Stimulated activated CD4-positive, alpha-beta T cell treated with anti-CD3 and anti-CD28 coated beads, Interleukin-1b, Interleukin-23, amount 100 ng/mL, for 1 hour (primary cell): ENCODE results near the gene AADACL3.

Experiments used
- DNase-seq, 2 donors: peaks; one replicate each; pipeline ENCODE4 v3.0.0-alpha.2; 2020; ENCODE audit warnings: low read depth in 2 of 2

AADACL3 gene

GRCh38 chr1:12769031-12769430 lies 53.1 kb downstream of the AADACL3 start:
- DNase-seq = no peak

DNA sequence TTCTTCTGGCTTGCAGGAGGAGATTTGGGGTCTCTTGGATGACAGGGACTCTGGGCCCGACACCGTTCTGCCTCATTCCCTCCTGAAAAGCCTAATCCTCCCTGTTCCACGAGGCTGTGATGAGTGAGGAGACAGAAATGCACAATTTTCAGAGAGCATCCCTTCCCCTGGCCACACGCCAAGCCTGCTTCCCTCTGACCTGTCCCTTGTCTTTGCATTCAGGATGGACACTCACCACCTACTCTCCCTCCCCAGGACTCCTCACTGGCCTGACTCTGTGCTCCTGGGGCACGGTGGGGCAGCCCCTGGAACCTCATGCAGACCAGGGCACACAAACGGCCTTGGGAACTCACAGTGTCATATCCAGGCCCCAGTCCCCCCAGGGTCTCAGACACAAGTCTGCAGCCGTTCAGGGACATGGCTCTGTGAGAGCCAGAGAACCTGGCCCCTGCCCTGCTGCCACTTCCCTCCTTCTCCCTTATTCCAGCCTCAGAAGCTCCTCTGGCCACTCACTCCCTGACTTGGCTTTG lies 54.1 kb downstream of the AADACL3 start:
- DNase-seq = no peak

DNA sequence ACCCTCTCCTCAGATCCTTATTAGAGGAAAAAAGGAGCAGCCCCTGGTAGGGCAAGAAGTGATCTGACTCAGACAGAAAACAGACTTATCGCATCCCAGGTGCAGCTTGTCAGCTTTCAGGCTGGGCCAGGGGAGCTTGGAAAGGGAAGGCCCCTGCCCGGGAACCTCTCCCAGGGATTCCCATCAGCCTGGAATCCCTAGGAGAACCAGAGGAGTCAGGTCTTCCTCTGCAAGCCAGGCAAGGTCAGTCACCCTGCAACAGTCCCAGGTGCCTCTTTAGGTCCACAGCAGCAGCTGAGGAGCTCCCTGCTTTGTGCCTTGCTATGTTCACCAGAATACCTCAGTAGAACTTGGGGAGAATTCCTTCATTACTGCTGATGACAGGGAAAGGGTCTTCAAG lies 54.7 kb downstream of the AADACL3 start:
- no peak for DNase-seq

- DNase-seq = no peak
Measured at GRCh38 chr1:12771186-12771585, 55.3 kb downstream of the AADACL3 start.

DNA sequence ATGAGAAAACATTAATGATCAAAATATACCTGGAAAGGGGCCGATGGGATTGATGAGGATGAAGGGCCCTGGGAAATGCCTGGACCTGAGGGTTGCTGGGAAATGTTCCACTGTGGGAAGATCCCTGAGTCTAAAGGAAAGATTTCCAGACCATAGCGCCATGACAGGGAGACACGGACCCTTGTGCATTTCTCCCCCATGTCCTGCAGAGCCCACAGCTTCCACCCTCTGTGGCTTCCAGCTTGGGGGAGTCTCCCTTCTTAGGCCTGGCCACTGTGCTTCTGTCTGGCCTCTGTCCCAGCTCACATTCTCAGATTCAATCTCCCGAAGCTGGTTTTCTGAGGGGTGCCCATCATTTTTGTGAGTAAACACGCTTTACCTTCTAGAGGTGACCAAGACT lies 56.6 kb downstream of the AADACL3 start:
- DNase-seq = no peak

GRCh38 chr1:12773438-12773837 lies 57.5 kb downstream of the AADACL3 start, which contains the start of gene PRAMEF12:
Gene PRAMEF12, plus strand, starts transcription at chr1:12773738. Its CDS starts 1,130 bp downstream, at chr1:12774868.
- no peak for DNase-seq

DNA sequence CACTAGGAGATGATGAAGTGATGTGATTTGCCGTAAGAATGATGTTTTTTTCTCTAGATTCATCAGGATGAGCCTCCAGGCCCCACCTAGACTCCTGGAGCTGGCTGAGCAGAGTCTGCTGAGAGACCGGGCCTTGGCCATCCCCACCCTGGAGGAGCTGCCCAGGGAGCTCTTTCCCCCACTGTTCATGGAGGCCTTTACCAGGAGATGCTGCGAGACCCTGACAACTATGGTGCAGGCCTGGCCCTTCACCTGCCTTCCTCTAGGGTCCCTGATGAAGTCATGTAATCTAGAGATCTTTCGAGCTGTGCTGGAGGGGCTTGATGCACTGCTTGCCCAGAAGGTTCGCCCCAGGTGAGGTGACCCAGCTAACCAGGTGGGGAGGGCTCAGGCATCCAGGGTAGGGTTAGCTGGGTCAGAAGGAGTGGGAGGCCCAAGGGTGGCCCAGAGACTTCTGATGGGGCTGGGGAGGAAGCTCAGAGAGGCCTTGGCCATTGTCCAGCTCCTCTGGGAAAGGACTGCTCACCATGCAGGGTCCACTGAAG lies 59.0 kb downstream of the AADACL3 start:
- DNase-seq = no peak

DNA sequence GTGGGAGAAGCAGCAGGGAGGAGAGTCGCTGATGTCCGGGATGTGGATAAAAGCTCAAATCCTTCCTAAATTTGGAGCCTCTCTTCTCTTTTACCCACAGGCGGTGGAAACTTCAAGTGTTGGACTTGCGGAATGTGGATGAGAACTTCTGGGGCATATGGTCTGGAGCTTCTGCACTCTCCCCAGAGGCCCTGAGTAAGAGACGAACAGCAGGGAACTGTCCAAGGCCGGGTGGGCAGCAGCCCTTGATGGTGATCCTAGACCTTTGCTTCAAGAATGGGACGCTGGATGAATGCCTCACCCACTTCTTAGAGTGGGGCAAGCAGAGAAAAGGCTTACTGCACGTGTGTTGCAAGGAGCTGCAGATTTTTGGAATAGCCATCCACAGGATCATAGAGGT lies 59.5 kb downstream of the AADACL3 start:
- no peak for DNase-seq

DNA sequence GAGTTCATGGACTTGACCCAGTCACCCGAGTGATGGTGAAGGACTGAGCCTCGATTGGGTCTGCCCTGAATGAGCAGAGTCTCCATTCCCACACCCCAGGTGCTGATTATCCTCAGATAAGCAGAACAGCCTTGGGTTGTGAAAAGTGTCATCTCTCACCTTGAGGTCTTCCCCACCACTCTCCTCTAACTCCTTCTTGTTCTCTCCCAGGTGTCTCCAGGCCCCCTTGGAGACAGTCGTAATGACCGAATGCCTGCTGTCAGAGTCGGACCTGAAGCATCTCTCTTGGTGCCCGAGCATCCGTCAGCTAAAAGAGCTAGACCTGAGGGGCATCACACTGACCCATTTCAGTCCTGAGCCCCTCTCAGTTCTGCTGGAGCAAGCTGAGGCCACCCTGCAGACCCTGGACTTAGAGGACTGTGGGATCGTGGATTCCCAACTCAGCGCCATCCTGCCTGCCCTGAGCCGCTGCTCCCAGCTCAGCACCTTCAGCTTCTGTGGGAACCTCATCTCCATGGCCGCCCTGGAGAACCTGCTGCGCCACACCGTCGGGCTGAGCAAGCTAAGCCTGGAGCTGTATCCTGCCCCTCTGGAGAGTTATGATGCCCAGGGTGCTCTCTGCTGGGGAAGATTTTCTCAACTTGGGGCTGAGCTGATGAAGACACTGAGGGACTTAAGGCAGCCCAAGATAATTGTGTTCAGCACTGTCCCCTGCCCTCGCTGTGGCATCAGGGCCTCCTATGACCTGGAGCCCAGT lies 61.1 kb downstream of the AADACL3 start:
- DNase-seq = no peak
